Lung microvascular endothelial cell (primary cell): Measurements from ENCODE around the gene SERPINA7. TPM values are rescaled to one million over a fixed set of nuclear protein-coding genes. Genes with fewer than 3 reads are reported as not detected.

Experiments used
- total RNA-seq: library from RNA; depleted of rRNA; stranded (reverse); fragments of >200 nt; gene quantifications from 2 replicates; pipeline ENCODE4 v1.2.1, GENCODE V29; 2014

The SERPINA7 gene
- total RNA-seq, 1 donor from 2014 or later, result not detected

Other genes with a start within 250 kb of the SERPINA7 start
- under 0.01 and 0.20 TPM in 2 replicates for gene NRK, start 216.2 kb downstream of the SERPINA7 start, total RNA-seq
- gene PWWP3B, start 129.6 kb upstream of the SERPINA7 start, total RNA-seq, result under 0.01 TPM in 1 of 2 replicates, not detected in the other